OCI-LY7 (cell line): ENCODE measurements around the gene TMEM139. TPM values are rescaled to one million over a fixed set of nuclear protein-coding genes. Genes with fewer than 3 reads are reported as not detected.

ENCODE experiments used
- BruUV-seq: library from RNA; stranded (reverse); fragments of 400-500 nt; replicated peaks from 2 replicates; lab custom pipeline; 2021; lab: Mats Ljungman, UMichigan
- CTCF ChIA-PET: fragments of 300-600 bp; sonication (Branson Sonifier 250); formaldehyde crosslinking; loops from one replicate; lab custom pipeline; 2022; ENCODE audit warnings: antibody characterized with exemption; ENCODE audit not compliant: unreplicated experiment; lab: Charles Lee
- POLR2A ChIA-PET: fragments of 300-600 bp; sonication (Branson Sonifier 250); formaldehyde crosslinking; loops from one replicate; lab custom pipeline; 2022; ENCODE audit warnings: antibody characterized with exemption; lab: Charles Lee
- DNase-seq: peaks from one replicate; pipeline ENCODE4 v3.0.0-alpha.2; 2015; ENCODE audit warnings: low spot score
- H2AFZ ChIP-seq: fragments of 200-600 bp; sonication (generic), shearing (Covaris generic); 2 replicates; pipeline ENCODE4 v1.6.1; 2014; ENCODE audit warnings: mild to moderate bottlenecking, antibody characterized with exemption, low read length, moderate library complexity
- H3K27ac ChIP-seq: fragments of 200-600 bp; sonication (generic); 2 replicates; pipeline ENCODE4 v1.5.1; 2014; ENCODE audit warnings: mixed run types, low read depth, mild to moderate bottlenecking, moderate library complexity, low read length, inconsistent platforms; ENCODE audit not compliant: poor library complexity, severe bottlenecking
- H3K36me3 ChIP-seq: fragments of 200-600 bp; sonication (generic); 2 replicates; pipeline ENCODE4 v1.6.1; 2014; ENCODE audit warnings: mild to moderate bottlenecking, antibody characterized with exemption, low read length, moderate library complexity, mixed read lengths; ENCODE audit not compliant: insufficient read depth
- H3K4me1 ChIP-seq: fragments of 200-600 bp; sonication (generic); 2 replicates; pipeline ENCODE4 v1.5.1; 2014; ENCODE audit warnings: mild to moderate bottlenecking, low read length; ENCODE audit not compliant: insufficient read depth, poor library complexity, severe bottlenecking
- H3K4me2 ChIP-seq: fragments of 200-600 bp; sonication (generic); 2 replicates; pipeline ENCODE4 v1.6.1; 2014; ENCODE audit warnings: mild to moderate bottlenecking, low read length
- H3K4me3 ChIP-seq: fragments of 200-600 bp; sonication (generic); 2 replicates; pipeline ENCODE4 v1.5.1; 2014; ENCODE audit warnings: mild to moderate bottlenecking, low read depth, low read length; ENCODE audit not compliant: poor library complexity, severe bottlenecking
- H3K79me2 ChIP-seq: fragments of 200-600 bp; sonication (generic); 2 replicates; pipeline ENCODE4 v1.6.1; 2016; ENCODE audit warnings: low read depth, mild to moderate bottlenecking, low read length, moderate library complexity, mixed read lengths; ENCODE audit not compliant: insufficient read depth
- H3K9me2 ChIP-seq: fragments of 200-600 bp; sonication (generic); 2 replicates; pipeline ENCODE4 v1.6.1; 2016; ENCODE audit warnings: mild to moderate bottlenecking, low read length, mixed read lengths; ENCODE audit not compliant: insufficient read depth
- H3K9me3 ChIP-seq: fragments of 200-600 bp; sonication (generic); 2 replicates; pipeline ENCODE4 v1.6.1; 2014; ENCODE audit warnings: mild to moderate bottlenecking, mixed run types, low read length, mixed read lengths
- H4K20me1 ChIP-seq: fragments of 200-600 bp; sonication (generic); 2 replicates; pipeline ENCODE4 v1.6.1; 2014; ENCODE audit warnings: mild to moderate bottlenecking, antibody characterized with exemption, low read length, moderate library complexity, mixed read lengths; ENCODE audit not compliant: insufficient read depth
- CTCF ChIP-seq: fragments of 200-600 bp; sonication (generic); conservative IDR thresholded peaks from 2 replicates; pipeline ENCODE4 v1.5.1; 2014; ENCODE audit warnings: mild to moderate bottlenecking, antibody characterized with exemption, low read length, moderate library complexity, mixed read lengths
- EZH2phosphoT487 ChIP-seq: fragments of 200-600 bp; sonication (generic); IDR thresholded peaks from 2 replicates; pipeline ENCODE4 v1.6.1; 2018; ENCODE audit warnings: low read depth, borderline replicate concordance, mild to moderate bottlenecking, mixed run types, antibody characterized with exemption, low read length, moderate library complexity, mixed read lengths
- intact Hi-C: fragments of 100-400 bp; cut with micrococcal nuclease; formaldehyde crosslinking; loops from one replicate; pipeline ENCODE4 v1.10.0; 2022; ENCODE audit not compliant: unreplicated experiment
- total RNA-seq, 2 experiments: library from RNA; depleted of rRNA in 1 of 2; stranded (reverse); fragments of >200 nt in 1 of 2; shearing (Covaris generic) in 1 of 2; gene quantifications; 2 replicates each; pipeline ENCODE4 v1.2.3, GENCODE V29; 2014 to 2022

Gene TMEM139
- total RNA-seq, 2 experiments from 2014 or later: 0.46 TPM; not detected in 1

DNA sequence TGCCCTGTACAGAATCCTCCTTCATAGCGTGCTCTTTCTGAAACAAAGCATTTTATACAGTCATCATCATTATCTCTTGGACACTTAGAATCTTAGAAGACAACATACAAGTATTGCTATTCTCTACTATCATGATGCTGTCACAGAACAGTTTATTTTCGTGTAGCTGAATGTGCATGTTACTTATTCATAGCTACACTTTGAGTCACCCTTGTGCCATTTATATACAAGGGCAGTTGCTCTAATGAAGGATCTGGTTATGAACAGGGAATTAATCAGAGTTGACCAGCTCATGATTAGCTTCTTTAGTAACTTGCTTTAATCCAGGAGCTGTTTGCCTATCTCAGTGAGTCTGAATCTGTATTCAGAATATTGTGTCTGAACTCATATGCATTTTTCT lies 14.6 kb downstream of the TMEM139 start:
- peaks cover 97% of the 10 kb centered on the region for H3K36me3 ChIP-seq
- peaks cover 14% of the 10 kb centered on the region for H3K4me1 ChIP-seq
- no peaks in the 10 kb centered on the region for H3K9me2 ChIP-seq
- peaks cover 5% of the 10 kb centered on the region; the same call in 1 of the 2 replicates for H4K20me1 ChIP-seq
- no peak for TF ChIP-seq EZH2phosphoT487
- TF ChIP-seq CTCF: no peak
- no peak overlapping the region for H3K4me3 ChIP-seq
- ChIA-PET CTCF (interaction anchor here (0.6 to 1.2 kb wide), 6 partner anchors 9 to 59 kb away, joined by 3 to 5 read pairs (median 3); no protein-coding TSS in a partner anchor), POLR2A (interaction anchor here (0.7 to 2.3 kb wide), 6 partner anchors 8 to 18 kb away, joined by 3 to 15 read pairs (median 4); partner anchors contain the start of gene CASP2)
- BruUV-seq: no TSS peak
- intact Hi-C loops: no loop called here
- no peak overlapping the region for H3K4me2 ChIP-seq
- peaks cover 9% of the 10 kb centered on the region; the same call in 1 of the 2 replicates for H3K79me2 ChIP-seq
- no peak for DNase-seq
- H2AFZ ChIP-seq: no peak overlapping the region
- H3K27ac ChIP-seq: no peak overlapping the region
- no peaks in the 10 kb centered on the region for H3K9me3 ChIP-seq

DNA sequence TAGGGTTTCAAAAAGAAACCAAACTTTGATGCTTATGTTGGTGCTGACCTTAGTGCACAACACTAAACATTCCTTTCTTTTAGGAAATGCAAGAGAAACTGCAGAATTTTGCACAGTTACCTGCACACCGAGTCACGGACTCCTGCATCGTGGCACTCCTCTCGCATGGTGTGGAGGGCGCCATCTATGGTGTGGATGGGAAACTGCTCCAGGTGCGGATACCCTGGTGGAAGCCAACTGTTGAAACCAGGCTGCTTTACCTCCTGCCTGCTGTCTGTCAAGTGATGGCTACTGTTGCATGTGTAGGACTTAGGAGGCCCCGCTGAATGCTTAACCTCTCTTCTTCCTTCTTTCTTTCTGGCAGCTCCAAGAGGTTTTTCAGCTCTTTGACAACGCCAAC lies 15.1 kb downstream of the TMEM139 start:
- Histone ChIP-seq H3K27ac (no peak overlapping the region), H2AFZ (no peak overlapping the region), H3K9me3 (no peaks in the 10 kb centered on the region), H3K36me3 (peaks cover 97% of the 10 kb centered on the region), H3K79me2 (peaks cover 6% of the 10 kb centered on the region; the same call in 1 of the 2 replicates), H3K4me2 (no peak overlapping the region), H3K9me2 (no peaks in the 10 kb centered on the region), H3K4me3 (no peak overlapping the region), H3K4me1 (peaks cover 14% of the 10 kb centered on the region), H4K20me1 (peaks cover 5% of the 10 kb centered on the region; the same call in 1 of the 2 replicates)
- CTCF ChIA-PET: interaction anchor here (0.6 to 1.2 kb wide), 6 partner anchors 9 to 59 kb away, joined by 3 to 5 read pairs (median 3); no protein-coding TSS in a partner anchor
- POLR2A ChIA-PET: interaction anchor here (0.7 to 2.3 kb wide), 6 partner anchors 9 to 19 kb away, joined by 3 to 15 read pairs (median 4); partner anchors contain the start of gene CASP2
- no TSS peak for BruUV-seq
- peak; percentile 55 for DNase-seq
- intact Hi-C loops: no loop called here
- TF ChIP-seq CTCF (peak; percentile 87), EZH2phosphoT487 (no peak)
